ENCODE data around the gene PRDM16.
"Not testable (repeated sequence)": the region's sequence is repeated elsewhere in the genome, so short reads cannot be mapped to it uniquely, and the experiment has no call there.

Gene PRDM16

GRCh38 chr1:3082051-3082450 is 13.0 kb downstream of the PRDM16 start:
- no peak for DNase-seq (ENCODE audit: low read depth in 2 of 2)

DNA sequence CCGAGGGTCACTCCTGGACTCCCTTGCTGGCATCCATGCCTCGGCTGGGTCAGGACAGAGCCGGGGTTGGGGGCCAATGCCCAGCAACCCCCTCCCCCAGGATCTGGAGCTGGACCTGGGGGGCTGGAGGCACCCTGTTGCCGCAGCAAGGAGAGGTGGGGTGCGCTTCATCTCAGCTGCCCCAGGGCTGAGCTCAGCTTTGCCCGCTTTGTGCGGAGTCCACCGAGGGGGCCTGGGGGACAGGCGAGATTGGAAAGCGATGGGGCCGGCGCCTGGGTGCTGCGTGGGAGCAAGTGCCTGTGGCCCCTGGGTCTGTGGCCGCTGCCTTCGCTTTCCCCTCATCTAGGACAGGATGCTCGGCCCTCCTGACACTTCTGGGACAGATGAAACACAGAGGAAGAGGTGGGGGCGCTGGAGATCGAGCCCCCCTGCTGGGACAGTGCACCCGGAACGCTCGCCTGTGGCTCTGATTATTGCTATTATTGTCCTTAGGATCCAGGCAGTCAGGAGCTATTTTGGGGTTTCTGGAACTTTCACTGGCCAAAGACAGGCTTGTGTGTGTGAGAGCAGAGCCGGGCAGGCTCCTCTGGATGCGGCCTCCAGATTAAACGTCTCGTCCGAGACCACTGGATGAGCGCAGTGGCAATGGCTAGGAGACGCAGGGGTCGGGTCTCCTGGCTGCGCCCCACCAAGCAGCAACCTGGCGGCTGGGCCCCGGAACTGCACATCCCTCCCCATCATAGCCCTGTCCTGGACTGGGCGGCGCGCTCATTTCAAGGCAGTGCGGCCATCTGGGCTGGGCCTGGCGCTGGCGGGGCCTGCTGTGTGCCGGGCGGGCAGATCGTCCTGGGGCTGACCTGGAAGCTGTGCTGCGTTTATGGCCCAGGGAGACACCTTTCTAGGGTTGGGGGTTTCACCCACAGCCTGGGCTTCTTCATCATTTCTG is 13.8 kb downstream of the PRDM16 start:
- DNase-seq (ENCODE audit: low read depth in 2 of 2) = no peak

- DNase-seq (ENCODE audit: low read depth in 2 of 2) = no peak
These were observed 15.2 kb downstream of the PRDM16 start for GRCh38 chr1:3084154-3084553.

DNA sequence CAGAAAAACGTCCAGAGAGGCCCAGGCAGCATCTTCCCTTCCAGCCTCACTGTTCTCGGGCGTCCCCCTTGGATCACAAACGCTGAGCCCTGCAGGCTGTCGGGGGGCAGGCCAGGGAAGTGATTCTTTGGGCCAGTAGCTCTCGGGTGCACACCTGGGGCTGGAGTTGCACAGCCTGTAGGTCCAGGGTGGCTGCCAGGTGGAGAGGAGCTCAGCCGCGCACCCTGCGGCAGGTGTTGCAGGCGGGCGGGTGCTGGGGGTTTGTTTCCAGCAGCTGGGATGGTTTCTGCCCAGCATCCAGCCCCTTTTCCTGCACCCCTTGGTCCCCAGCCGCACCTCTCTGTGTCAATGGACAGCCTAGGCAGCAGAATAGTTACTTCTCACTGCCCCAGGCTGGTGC is 15.7 kb downstream of the PRDM16 start:
- DNase-seq (ENCODE audit: low read depth in 2 of 2) = no peak

GRCh38 chr1:3085721-3086120 is 16.7 kb downstream of the PRDM16 start:
- DNase-seq (ENCODE audit: low read depth in 2 of 2) = no peak

DNA sequence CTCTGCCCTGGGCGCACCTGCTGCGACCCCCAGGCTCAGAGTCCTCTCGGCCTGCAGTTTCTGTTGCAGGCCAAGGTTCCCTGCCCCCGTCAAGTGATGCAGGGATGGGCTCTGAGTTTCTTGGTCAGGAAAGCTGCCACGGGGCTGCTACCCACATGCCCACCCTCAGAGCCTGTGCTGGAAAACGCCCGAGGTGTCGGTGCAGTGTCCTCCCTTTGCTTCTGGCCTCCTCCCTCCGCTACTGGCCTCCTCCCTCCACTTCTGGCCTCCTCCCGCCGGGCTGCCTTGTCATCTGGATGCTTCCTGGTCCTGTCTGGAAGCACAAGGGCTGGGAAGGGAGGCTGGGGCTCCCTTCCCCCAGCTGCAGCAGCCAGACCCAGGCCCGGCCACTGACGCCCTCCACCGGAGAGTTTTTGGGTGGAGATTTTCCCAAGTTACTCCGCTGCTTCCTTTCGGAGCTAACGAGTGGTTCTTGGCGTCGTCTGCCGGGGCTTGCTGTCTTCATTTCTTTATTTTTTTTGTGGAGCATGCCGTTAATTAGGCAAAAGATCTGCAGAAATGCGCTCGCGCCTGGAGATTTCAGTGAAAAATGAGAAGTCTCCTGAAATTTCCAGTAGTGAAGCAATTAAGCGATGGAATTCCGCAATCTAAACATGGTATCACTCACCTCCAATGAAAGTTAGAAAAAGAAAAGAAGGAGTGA is 17.4 kb downstream of the PRDM16 start:
- no peak for DNase-seq (ENCODE audit: low read depth in 2 of 2)

DNA sequence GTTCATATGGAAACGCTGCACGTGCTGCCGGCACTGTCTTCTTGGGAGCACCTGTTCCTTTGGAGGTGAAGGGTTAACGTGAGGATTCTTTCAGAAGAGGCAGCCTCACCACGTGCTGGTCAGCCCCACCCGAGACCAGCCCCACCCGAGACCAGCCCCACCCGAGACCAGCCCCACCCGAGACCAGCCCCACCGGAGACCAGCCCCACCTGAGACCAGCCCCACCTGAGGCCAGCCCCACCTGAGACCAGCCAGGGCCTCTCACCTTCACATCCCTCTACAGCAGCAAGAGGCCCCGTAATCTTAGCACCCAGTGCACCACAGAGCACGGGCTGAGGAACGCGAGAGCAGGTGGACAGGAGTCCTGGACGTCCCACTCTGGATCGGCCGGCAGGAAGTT is 18.0 kb downstream of the PRDM16 start:
- no peak for DNase-seq (ENCODE audit: low read depth in 2 of 2)

- DNase-seq (ENCODE audit: low read depth in 2 of 2) = not testable (repeated sequence)
These were observed 19.1 kb downstream of the PRDM16 start for GRCh38 chr1:3087946-3088668.

DNA sequence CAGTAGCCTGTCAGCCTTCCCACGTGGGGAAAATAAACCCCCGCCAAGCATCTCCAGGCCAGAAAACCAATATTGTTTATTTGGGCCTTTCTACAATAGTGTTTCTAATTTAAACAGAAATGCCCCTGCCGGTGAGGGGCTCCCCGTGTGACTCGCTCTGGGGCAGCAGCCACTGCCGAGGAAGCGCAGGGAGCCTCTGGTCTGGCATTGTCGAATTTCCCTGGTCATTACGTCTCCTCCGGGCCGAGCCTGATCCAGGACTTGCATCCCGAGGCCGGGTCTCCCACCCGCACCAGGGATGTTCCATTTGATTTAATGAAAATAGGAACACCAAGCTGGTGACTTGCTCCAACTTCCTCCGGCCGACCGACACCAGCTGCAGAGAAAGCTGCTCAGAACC is 20.5 kb downstream of the PRDM16 start:
- DNase-seq (ENCODE audit: low read depth in 2 of 2) = no peak

DNA sequence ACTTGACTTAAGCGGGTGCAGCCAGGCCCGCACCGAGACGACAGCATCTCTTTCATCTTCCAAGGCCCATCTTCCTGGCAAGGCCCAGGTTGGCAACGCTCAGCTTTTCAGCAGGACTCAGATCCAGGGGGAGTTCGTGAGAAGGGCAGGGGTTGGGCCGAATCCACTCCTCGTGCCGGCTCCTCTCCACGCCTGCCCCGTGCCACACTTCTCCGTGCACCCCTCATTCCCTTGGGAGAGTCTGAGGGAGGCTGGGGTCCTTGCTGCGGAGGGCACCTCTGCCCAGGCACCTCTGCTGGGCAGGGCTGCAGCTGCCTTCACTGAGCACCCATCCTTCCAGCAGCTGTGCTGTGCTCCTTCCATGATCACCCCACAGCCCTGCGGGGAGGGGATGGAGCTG is 22.3 kb downstream of the PRDM16 start:
- no peak for DNase-seq (ENCODE audit: low read depth in 2 of 2)

GRCh38 chr1:3092530-3092929 is 23.5 kb downstream of the PRDM16 start:
- DNase-seq (ENCODE audit: low read depth in 2 of 2) = no peak

GRCh38 chr1:3093898-3094626 is 25.1 kb downstream of the PRDM16 start:
- no peak for DNase-seq (ENCODE audit: low read depth in 2 of 2)

DNA sequence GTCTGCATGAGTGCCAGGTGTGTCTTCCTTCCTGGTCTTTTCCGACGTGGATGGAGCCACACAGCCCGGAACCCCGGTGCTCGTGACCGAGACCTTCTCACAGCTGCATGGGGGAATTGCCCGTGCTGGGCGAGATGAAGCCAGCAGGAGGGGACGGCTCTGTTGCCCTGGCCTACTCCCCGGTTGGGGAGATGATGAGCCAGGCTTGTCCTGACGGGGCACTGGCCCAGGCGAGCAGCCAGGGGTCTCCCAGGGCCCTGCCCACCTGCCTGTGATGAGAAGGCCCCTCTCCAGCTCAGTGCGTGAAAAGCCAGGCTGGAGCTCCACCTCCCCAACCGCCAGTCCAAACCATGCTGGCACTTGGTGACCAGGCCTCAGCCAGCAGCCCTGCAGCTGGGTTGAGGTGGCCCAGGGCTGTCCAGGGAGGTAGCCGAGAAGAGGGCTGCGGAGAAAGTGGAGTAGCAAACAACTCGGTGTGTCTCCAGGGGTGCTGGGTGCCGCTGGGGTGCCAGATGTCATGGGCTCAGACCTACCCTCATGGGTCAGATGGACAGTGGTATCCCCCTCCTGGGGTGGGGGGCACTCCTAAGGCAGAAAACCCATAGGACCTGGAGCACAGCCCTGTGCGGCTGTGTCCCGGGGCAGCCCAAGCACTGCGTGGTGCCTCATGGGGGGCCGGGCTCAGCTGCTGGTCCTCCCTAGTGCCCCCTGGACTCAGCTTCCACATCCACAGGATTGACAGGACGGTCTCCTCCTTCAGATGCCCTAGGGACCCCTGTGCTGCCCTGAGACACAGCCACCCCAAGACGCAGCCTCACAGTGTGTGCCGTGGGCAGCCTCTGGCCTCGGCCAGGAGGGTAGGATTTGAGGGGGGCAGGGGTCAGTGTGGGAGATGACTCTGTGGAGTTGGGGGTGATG is 26.1 kb downstream of the PRDM16 start:
- DNase-seq (ENCODE audit: low read depth in 2 of 2) = no peak

DNA sequence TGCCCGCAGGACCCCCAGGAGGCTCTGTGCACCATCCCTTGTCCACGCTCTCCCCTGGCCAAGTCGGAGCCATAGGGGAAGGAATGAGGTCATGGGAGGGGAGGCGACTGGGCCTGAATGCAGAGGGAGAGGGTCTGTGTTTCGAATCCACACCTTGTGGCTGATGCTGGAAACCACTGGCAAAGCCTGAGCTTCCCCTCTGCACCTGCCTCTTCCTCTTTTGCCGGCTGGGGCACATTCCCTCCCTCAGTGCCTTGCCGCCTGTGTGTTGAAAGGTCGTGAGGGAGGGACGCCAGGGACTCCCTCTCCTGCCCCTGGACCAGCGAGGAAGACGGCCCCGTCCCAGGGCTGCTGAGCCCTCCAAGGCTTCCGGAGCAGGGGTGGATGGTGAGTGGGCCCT is 27.3 kb downstream of the PRDM16 start:
- no peak for DNase-seq (ENCODE audit: low read depth in 2 of 2)

GRCh38 chr1:3097231-3097630 is 28.2 kb downstream of the PRDM16 start:
- DNase-seq (ENCODE audit: low read depth in 2 of 2) = no peak

- no peak for DNase-seq (ENCODE audit: low read depth in 2 of 2)
These were observed 28.9 kb downstream of the PRDM16 start for GRCh38 chr1:3097861-3098260.

- no peak for DNase-seq (ENCODE audit: low read depth in 2 of 2)
These were observed 30.9 kb downstream of the PRDM16 start for GRCh38 chr1:3099861-3100260.

DNA sequence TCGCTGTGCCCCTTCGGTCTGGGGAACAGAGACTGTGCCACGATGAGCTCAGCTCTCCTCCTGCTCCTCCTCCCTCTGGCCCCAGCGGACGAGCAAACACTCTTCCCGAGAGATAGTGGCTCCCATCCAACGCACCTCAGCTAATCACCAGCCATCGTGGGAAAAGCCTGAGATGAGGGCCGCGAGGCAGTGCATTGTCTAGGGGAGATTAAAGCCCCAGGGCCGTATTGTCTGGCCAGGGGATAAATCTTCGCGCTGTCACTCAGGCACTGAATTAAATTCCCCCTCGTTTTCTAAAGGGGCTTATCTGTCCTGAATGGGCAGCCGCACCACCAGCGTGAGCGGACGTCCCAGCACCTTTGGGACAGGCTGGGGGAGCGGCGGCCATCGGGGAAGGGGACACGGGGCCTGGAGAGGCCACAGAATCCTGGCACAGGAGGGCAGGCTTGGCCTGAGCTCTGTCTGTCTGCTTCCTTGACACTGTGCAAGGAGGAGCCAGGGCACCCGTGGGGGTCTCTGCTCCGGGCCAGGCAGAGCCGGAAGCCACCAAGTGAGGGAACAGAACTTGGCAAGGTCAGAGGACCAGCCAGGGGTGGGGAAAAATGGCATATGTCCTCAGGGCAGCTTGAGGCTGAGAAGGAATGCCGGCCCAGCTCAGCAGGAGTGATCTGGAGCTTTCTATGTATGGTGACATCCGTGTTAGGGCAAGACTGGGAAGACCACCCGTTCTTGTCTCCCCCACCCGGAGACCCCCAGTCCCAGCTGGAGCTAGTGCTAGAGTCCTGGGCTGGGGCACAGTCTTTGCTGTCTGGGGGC is 32.3 kb downstream of the PRDM16 start:
- DNase-seq (ENCODE audit: low read depth in 2 of 2) = no peak

DNA sequence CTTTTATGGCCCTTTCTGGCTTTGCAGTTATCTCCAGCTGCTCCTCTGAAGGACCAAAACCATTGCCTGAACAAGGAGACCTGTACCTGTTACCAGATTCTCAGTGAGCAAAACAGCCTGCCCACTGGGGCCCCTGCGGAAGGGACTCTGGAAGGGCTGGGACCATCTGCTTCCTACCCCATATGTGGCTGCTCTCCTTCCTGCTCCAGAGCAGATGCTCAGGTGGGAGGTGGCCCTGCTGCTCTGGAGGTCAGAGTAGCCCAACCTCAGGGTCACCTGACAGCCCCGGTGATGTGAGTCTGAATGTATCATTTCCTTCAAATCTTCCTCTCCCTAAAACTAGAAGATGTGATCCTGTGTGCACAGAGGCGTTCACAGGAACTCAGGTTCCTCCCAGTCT is 33.6 kb downstream of the PRDM16 start:
- no peak for DNase-seq (ENCODE audit: low read depth in 2 of 2)

Data from stimulated activated CD8-positive, alpha-beta memory T cell treated with anti-CD3 and anti-CD28 coated beads, Interleukin-7, amount 100 ng/mL, for 4 hours (primary cell).